IPS DF 6.9 (cell line): ENCODE results near the gene PPP2R3B.
"Not testable (repeated sequence)": the region's sequence is repeated elsewhere in the genome, so short reads cannot be mapped to it uniquely, and the experiment has no call there.

Source experiments
- DNase-seq: peaks from one replicate; pipeline ENCODE4 v3.0.0-alpha.2; 2013; ENCODE audit warnings: low read depth, low spot score
- H3K27ac ChIP-seq: one replicate; pipeline ENCODE4 v1.5.1; 2013; ENCODE audit warnings: low read length, control low read depth
- H3K27me3 ChIP-seq: 2 replicates; pipeline ENCODE4 v1.6.1; 2013; ENCODE audit warnings: mild to moderate bottlenecking, low read length; ENCODE audit not compliant: control insufficient read depth, insufficient read depth
- H3K36me3 ChIP-seq: 2 replicates; pipeline ENCODE4 v1.6.1; 2013; ENCODE audit warnings: low read length; ENCODE audit not compliant: control insufficient read depth, insufficient read depth
- H3K4me1 ChIP-seq: 2 replicates; pipeline ENCODE4 v1.6.1; 2013; ENCODE audit warnings: low read length; ENCODE audit not compliant: control insufficient read depth, insufficient read depth
- H3K4me3 ChIP-seq: 2 replicates; pipeline ENCODE4 v1.5.1; 2013; ENCODE audit warnings: mild to moderate bottlenecking, low read length
- H3K9me3 ChIP-seq: 2 replicates; pipeline ENCODE4 v1.6.1; 2013; ENCODE audit warnings: low read length, inconsistent platforms; ENCODE audit not compliant: control insufficient read depth, insufficient read depth
- WGBS: extraction: QIAGEN DNeasy Blood & Tissue Kit; methylation state at CpG from one replicate; pipeline ENCODE4 v1.1.7; 2013; ENCODE audit warnings: mixed read lengths, missing lambda C conversion rate; ENCODE audit not compliant: insufficient read length, insufficient coverage; 5-methylcytosine and 5-hydroxymethylcytosine counted together

The PPP2R3B gene

DNA sequence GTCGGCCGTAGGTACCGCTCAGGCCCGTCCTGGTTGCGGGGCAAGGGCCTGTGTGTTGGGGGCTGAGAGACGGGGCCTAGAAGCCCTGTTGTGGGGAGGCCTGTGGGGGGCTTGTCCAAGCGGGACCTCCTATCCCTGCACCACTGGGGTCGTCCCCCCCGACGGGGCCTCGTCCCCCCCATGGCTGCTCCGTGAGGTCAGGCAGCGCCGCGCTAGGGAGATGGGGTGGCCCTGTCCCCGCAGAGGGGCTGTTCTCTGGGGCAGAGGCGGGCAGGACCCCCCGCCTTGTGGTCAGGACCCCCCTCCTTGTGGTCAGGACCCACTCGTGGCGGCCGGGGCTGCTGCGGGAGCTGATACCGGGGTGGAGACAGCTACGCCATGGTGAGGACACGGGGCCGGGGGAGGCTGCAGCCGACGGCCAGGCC is 56.0 kb downstream of the PPP2R3B start:
- H3K4me3 ChIP-seq = no peak overlapping the region
- no peaks in the 10 kb centered on the region for H3K27me3 ChIP-seq
- H3K9me3 ChIP-seq = no peaks in the 10 kb centered on the region
- peaks cover 3% of the 10 kb centered on the region; the same call in 1 of the 2 replicates for H3K4me1 ChIP-seq
- peaks cover 11% of the 10 kb centered on the region for H3K36me3 ChIP-seq
- no CpG with 5 or more reads among the region's 28 CpGs for WGBS
- no peak for DNase-seq
- H3K27ac ChIP-seq = no peak overlapping the region

DNA sequence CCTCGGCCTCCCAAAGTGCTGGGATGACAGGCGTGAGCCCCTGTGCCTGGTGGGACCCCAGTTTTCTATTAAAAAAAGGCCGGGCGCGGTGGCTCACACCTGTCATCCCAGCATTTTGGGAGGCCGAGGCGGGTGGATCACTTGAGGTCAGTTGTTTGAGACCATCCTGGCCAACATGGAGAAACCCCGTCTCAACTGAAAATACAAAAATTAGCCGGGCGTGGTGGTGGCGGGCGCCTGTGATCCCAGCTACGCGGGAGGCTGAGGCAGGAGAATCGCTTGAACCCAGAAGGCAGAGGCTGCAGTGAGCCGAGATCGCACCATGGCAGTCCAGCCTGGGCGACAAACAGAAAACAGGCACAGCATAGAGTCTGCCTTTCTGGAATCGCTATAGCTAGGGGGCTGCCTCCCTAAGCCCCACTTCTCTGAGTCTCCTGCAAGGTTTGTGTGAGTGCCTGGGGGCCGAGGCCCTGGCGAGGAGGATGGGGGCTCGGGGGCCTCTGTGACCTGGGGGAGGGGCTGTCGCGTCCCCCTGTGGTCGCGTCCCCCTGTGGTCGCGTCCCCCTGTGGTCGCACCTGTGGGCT is 56.5 kb downstream of the PPP2R3B start:
- not testable (repeated sequence) for H3K4me3 ChIP-seq, DNase-seq, H3K9me3 ChIP-seq, H3K4me1 ChIP-seq, H3K27ac ChIP-seq, H3K27me3 ChIP-seq
- WGBS = no CpG with 5 or more reads among the region's 29 CpGs
- peaks cover 11% of the 10 kb centered on the region for H3K36me3 ChIP-seq

DNA sequence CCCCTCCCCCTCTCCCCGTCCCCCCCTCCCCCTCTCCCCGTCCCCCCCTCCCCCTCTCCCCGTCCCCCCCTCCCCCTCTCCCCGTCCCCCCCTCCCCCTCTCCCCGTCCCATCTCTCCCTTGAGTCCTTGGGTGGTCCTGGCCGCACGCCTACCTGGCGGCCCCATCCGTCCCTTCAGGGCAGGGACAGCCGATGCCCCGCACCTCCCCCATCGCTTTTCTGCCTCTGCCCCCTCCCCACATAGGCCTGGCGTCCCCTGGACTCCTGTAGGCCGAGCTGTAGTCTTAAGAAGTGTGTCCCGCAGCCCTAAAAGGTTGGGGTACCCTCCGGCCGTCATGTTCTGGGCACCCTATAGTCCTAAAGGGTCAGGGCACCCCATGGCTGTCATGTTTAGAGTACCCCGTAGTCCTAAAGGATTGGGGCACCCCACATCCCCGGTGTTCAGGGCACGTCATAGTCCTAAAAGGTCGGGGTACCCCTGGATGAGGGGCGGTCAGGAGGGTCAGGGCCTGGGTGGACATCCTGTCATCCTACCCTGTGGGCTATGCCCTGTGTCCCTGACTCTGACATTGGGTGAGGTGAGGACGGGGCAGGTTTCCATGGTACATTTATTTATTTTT is 57.3 kb downstream of the PPP2R3B start:
- no peaks in the 10 kb centered on the region for H3K9me3 ChIP-seq
- H3K4me3 ChIP-seq = no peak overlapping the region
- H3K27me3 ChIP-seq = no peaks in the 10 kb centered on the region
- H3K27ac ChIP-seq = no peak overlapping the region
- H3K4me1 ChIP-seq = peaks cover 3% of the 10 kb centered on the region; the same call in 1 of the 2 replicates
- no CpG with 5 or more reads among the region's 23 CpGs for WGBS
- no peak for DNase-seq
- H3K36me3 ChIP-seq = peaks cover 6% of the 10 kb centered on the region; the same call in 1 of the 2 replicates

DNA sequence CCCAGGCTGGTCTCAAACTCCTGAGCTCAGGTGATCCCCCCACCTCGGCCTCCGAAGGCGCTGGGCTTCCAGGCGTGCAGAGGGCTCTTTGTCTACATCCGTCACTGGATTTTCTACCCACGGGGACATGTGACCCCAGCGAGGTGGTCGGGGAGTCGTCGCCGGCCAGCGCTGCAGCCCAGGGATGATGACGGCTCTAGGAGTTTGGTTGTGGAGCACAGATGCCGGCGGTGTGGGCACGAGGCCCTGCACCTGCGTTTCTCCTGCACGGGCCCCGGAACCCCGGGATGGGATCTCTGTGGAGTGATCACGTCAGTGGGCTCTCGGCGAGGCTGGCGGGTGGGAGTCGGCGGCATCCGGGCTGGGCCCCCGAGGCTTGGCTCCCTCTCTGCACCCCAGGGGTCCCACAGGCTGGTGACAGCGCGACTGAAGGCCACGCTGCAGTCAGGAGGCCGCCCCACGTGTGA is 59.0 kb downstream of the PPP2R3B start:
- Histone ChIP-seq H3K36me3 (no peaks in the 10 kb centered on the region; the same call in 1 of the 2 replicates), H3K4me3 (no peak overlapping the region), H3K9me3 (no peaks in the 10 kb centered on the region), H3K27me3 (no peaks in the 10 kb centered on the region), H3K27ac (no peak overlapping the region), H3K4me1 (peaks cover 3% of the 10 kb centered on the region; the same call in 1 of the 2 replicates)
- no CpG with 5 or more reads among the region's 33 CpGs for WGBS
- DNase-seq = no peak

DNA sequence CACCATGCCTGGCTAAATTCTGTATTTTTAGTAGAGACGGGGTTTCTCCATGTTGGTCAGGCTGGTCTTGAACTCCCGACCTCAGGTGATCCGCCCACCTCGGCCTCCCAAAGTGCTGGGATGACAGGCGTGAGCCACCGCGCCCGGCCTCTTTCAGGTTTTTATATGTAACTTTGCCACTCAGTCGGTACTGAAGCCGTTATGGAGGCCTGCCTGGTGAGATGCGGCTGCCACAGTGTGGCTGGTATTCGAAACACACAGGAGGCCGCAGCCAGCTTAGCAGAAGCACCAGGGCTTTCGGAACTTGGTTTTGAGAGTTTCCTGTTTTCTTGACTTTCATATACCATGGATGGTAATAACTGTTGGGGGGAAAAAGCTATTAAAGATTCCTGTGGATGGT is 62.0 kb downstream of the PPP2R3B start:
- H3K36me3 ChIP-seq, H3K27ac ChIP-seq, H3K27me3 ChIP-seq, H3K9me3 ChIP-seq, DNase-seq, H3K4me3 ChIP-seq, H3K4me1 ChIP-seq: not testable (repeated sequence)
- WGBS = no CpG with 5 or more reads among the region's 14 CpGs

GRCh38 chrX:323721-324628 is 62.7 kb downstream of the PPP2R3B start:
- no peaks in the 10 kb centered on the region for H3K27me3 ChIP-seq
- H3K9me3 ChIP-seq = no peaks in the 10 kb centered on the region
- no peak overlapping the region for H3K27ac ChIP-seq
- H3K4me1 ChIP-seq = no peaks in the 10 kb centered on the region
- H3K4me3 ChIP-seq = no peak overlapping the region
- WGBS = no CpG with 5 or more reads among the region's 38 CpGs
- H3K36me3 ChIP-seq = no peaks in the 10 kb centered on the region
- no peak for DNase-seq

DNA sequence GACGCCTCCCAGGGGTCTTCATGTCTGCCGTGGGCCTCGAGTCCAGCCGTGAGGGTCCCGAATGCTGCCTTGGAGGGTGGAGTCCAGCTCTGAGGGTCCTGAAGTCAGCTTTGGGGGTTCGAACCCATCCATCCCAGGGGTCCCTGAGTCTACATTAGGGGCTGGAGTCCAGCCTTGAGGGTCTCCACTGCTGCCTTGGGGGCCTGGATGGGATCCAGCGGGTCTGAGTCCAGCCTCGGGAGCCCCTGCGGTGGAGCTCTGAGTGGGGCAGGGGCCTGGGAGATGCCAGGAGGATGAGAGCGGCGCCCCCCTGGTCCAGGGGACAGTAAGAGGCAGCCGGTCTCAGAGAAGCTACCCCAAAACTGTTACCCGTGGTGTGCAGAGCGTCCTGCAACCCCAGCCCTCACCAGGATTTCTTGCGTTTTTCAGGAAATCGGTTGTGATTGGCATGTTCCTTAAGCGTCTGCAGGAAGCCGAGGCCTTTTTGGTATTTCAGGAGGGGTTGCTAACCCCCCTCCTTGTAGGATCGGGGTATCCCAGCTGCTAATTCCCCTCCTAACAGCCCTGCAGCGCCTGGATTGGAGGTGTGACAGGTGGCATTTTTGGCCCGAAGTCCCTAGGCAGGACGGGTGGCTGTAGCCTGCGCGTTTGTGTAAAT is 66.5 kb downstream of the PPP2R3B start:
- Histone ChIP-seq H3K4me3 (peak overlapping the region; percentile 75; the same call in 1 of the 2 replicates), H3K27ac (no peak overlapping the region), H3K36me3 (peaks cover 8% of the 10 kb centered on the region), H3K9me3 (no peaks in the 10 kb centered on the region), H3K27me3 (no peaks in the 10 kb centered on the region), H3K4me1 (no peaks in the 10 kb centered on the region)
- DNase-seq = no peak
- no CpG with 5 or more reads among the region's 24 CpGs for WGBS

GRCh38 chrX:319579-320125 is 67.1 kb downstream of the PPP2R3B start:
- no peaks in the 10 kb centered on the region for H3K4me1 ChIP-seq
- no peak overlapping the region for H3K27ac ChIP-seq
- no CpG with 5 or more reads among the region's 41 CpGs for WGBS
- no peaks in the 10 kb centered on the region for H3K27me3 ChIP-seq
- no peak for DNase-seq
- peaks cover 14% of the 10 kb centered on the region for H3K36me3 ChIP-seq
- peak overlapping the region; percentile 75 for H3K4me3 ChIP-seq
- H3K9me3 ChIP-seq = no peaks in the 10 kb centered on the region

GRCh38 chrX:318739-319578 is 67.7 kb downstream of the PPP2R3B start, which contains the start of gene GTPBP6:
TSS of gene GTPBP6 (minus strand) at chrX:318796. CDS start at chrX:318787, 9 bp downstream.
- no peak within 1 kb of the TSS for H3K27ac ChIP-seq
- H3K4me1 ChIP-seq = no peaks in the 10 kb centered on the region
- H3K9me3 ChIP-seq = no peaks in the 10 kb centered on the region
- peaks cover 17% of the 10 kb centered on the region for H3K36me3 ChIP-seq
- peak; percentile 99 for DNase-seq
- H3K27me3 ChIP-seq = no peaks in the 10 kb centered on the region
- H3K4me3 ChIP-seq = peak within 1 kb of the TSS; percentile 82
- no CpG with 5 or more reads among the region's 97 CpGs for WGBS
